Ectodermal cell (in vitro differentiated cells): ENCODE data around the gene NR6A1.

ENCODE experiments used
- H3K27ac ChIP-seq: 2 replicates; pipeline ENCODE4 v1.7.0; 2013; ENCODE audit warnings: mild to moderate bottlenecking, low read depth, low read length; ENCODE audit not compliant: insufficient read depth, poor library complexity, severe bottlenecking
- H3K27me3 ChIP-seq: 2 replicates; pipeline ENCODE4 v1.7.0; 2013; ENCODE audit warnings: mild to moderate bottlenecking, low read length; ENCODE audit not compliant: insufficient read depth, control insufficient read depth, poor library complexity, severe bottlenecking
- H3K36me3 ChIP-seq: one replicate; pipeline ENCODE4 v1.7.0; 2013; ENCODE audit warnings: low read length; ENCODE audit not compliant: control insufficient read depth, insufficient read depth
- H3K4me1 ChIP-seq: one replicate; pipeline ENCODE4 v1.7.0; 2013; ENCODE audit warnings: low read length; ENCODE audit not compliant: control insufficient read depth, insufficient read depth
- H3K4me3 ChIP-seq: 2 replicates; pipeline ENCODE4 v1.7.0; 2013; ENCODE audit warnings: low read depth, low read length, control low read depth; ENCODE audit not compliant: insufficient read depth
- H3K9me3 ChIP-seq: 2 replicates; pipeline ENCODE4 v1.7.0; 2013; ENCODE audit warnings: mild to moderate bottlenecking, low read length, moderate library complexity; ENCODE audit not compliant: control insufficient read depth
- WGBS, 2 experiments: methylation state at CpG; one replicate each; pipeline ENCODE4 v1.1.7; 2013; ENCODE audit warnings: missing lambda C conversion rate in 2 of 2; 5-methylcytosine and 5-hydroxymethylcytosine counted together

The NR6A1 gene

DNA sequence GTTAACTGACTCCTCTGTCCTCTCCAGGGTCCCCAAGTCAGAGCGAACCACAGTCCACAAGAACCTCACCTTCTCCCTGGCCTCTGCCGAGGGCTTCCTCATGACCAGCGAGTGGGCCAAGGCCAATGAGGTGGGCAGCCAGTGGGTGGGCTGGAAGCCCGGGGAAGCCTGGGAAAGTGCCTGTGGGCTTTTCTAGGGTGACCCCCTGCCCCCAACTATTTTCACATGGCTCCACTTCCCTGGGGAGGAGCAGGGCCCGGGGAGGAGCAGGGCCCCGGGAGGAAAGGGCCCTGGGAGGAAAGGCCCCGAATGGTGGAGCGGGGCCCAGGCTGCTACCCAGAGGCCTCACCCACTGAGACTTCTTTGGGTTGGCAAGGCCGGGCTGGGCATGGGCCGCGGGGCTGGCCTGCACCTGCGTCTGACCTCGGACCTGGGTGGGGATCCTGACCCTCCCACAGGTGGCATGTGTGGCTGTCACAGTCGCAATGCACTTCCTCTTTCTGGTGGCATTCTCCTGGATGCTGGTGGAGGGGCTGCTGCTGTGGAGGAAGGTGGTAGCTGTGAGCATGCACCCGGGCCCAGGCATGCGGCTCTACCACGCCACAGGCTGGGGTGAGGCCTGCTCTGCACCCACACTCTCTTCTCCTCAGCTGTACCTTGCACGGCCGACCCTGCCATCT is 302.9 kb downstream of the NR6A1 start:
- H3K27me3 ChIP-seq = no peaks in the 10 kb centered on the region
- H3K36me3 ChIP-seq = no peaks in the 10 kb centered on the region
- no peak overlapping the region for H3K4me3 ChIP-seq
- no peaks in the 10 kb centered on the region for H3K9me3 ChIP-seq
- 92 to 95% methylated on average over 19 of the region's 19 CpGs for WGBS, 2 experiments
- H3K4me1 ChIP-seq = peaks cover 1% of the 10 kb centered on the region
- no peak overlapping the region for H3K27ac ChIP-seq

DNA sequence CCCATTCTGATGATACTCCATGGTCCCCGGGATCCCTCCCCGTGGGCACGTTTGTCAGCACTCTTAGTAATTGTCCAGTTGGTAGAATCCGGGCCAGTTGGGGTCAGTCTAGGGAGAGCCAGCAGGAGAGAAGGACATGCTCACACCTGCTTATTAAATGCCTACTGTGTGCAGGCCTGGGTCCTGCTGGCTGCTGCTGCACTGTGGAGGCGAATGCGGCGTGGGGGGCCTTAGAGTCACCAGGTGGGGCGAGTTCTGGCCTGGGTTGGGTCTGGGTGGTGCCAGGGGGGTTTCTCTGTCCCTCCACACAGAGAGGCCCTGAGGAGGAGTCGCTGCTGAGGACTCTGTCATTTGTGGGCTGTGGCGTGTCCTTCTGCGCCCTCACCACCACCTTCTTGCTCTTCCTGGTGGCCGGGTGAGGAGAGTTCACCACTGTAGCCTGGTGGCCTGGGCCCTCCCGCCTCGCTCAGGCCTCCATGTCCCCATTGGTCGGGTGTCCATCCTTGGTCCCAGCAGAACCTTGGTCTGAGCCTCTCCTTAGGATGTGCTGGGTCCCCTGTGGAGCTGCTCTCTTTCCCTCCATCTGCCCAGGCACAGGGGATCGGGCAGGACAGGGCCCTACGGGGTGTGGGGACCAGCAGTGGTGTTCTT is 303.6 kb downstream of the NR6A1 start:
- H3K4me1 ChIP-seq = no peaks in the 10 kb centered on the region
- H3K9me3 ChIP-seq = no peaks in the 10 kb centered on the region
- H3K27ac ChIP-seq = no peak overlapping the region
- no peak overlapping the region for H3K4me3 ChIP-seq
- WGBS, 2 experiments = 92 to 95% methylated on average over 17 of the region's 17 CpGs
- H3K27me3 ChIP-seq = no peaks in the 10 kb centered on the region
- H3K36me3 ChIP-seq = no peaks in the 10 kb centered on the region
